ENCODE data around the gene TTC27. TPM values are rescaled to one million over a fixed set of nuclear protein-coding genes. Genes with fewer than 3 reads are reported as not detected.
"Not testable (repeated sequence)": the region's sequence is repeated elsewhere in the genome, so short reads cannot be mapped to it uniquely, and the experiment has no call there.

The TTC27 gene
- polyA plus RNA-seq, 1 donor from 2014 or later, result 11.1 TPM

DNA sequence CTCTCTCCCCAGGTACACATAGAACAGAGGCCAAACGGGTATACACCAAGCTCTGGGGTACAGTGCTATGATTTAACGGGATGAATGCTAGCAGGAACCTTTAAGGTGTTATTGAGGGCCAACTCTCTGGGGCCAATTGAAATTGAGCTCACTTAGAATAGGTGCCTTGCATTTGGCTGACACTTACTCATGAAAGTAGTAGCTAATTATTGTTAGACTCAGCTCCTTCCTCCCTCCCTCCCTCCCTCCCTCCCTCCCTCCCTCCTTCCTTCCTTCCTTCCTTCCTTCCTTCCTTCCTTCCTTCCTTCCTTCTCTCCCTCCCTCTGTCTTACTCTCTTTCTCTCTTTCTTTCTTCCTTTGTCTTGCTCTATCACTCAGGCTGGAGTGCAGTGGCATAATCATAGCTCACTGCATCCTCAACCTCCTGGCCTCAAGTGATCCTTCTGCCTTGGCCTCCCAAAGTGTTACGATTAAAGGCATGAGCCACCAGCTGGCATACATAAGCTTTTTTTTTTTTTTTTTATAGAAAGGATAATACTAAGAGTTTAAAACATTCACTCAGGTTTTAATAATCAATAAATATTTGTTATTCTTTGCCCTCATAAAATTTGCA, 95.7 kb downstream of the TTC27 start:
- no peak overlapping the region for H2AFZ ChIP-seq (ENCODE audit: low read depth, low read length)
- no peak overlapping the region for H3K4me3 ChIP-seq (ENCODE audit: low read length)
- TF ChIP-seq EZH2 (IDR thresholded peaks at IDR 0.05; ENCODE audit: borderline replicate concordance, insufficient read depth, low read length, poor library complexity, severe bottlenecking) (no peak), SMC3 (conservative IDR thresholded peaks at IDR 0.05; ENCODE audit: poor library complexity) (no peak), MXI1 (conservative IDR thresholded peaks at IDR 0.05; ENCODE audit: poor library complexity, severe bottlenecking) (no peak), RAD21 (conservative IDR thresholded peaks at IDR 0.05) (no peak), TAF1 (IDR thresholded peaks at IDR 0.05; ENCODE audit: low read depth) (no peak), POLR2AphosphoS5 (IDR thresholded peaks at IDR 0.05) (no peak), EP300 (conservative IDR thresholded peaks at IDR 0.05; ENCODE audit: poor library complexity, severe bottlenecking) (no peak)
- TF ChIP-seq, protein P1, sequence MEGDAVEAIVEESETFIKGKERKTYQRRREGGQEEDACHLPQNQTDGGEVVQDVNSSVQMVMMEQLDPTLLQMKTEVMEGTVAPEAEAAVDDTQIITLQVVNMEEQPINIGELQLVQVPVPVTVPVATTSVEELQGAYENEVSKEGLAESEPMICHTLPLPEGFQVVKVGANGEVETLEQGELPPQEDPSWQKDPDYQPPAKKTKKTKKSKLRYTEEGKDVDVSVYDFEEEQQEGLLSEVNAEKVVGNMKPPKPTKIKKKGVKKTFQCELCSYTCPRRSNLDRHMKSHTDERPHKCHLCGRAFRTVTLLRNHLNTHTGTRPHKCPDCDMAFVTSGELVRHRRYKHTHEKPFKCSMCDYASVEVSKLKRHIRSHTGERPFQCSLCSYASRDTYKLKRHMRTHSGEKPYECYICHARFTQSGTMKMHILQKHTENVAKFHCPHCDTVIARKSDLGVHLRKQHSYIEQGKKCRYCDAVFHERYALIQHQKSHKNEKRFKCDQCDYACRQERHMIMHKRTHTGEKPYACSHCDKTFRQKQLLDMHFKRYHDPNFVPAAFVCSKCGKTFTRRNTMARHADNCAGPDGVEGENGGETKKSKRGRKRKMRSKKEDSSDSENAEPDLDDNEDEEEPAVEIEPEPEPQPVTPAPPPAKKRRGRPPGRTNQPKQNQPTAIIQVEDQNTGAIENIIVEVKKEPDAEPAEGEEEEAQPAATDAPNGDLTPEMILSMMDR (IDR thresholded peaks at IDR 0.05; ENCODE audit: poor library complexity, severe bottlenecking), result no peak
- TF ChIP-seq, protein P2, sequence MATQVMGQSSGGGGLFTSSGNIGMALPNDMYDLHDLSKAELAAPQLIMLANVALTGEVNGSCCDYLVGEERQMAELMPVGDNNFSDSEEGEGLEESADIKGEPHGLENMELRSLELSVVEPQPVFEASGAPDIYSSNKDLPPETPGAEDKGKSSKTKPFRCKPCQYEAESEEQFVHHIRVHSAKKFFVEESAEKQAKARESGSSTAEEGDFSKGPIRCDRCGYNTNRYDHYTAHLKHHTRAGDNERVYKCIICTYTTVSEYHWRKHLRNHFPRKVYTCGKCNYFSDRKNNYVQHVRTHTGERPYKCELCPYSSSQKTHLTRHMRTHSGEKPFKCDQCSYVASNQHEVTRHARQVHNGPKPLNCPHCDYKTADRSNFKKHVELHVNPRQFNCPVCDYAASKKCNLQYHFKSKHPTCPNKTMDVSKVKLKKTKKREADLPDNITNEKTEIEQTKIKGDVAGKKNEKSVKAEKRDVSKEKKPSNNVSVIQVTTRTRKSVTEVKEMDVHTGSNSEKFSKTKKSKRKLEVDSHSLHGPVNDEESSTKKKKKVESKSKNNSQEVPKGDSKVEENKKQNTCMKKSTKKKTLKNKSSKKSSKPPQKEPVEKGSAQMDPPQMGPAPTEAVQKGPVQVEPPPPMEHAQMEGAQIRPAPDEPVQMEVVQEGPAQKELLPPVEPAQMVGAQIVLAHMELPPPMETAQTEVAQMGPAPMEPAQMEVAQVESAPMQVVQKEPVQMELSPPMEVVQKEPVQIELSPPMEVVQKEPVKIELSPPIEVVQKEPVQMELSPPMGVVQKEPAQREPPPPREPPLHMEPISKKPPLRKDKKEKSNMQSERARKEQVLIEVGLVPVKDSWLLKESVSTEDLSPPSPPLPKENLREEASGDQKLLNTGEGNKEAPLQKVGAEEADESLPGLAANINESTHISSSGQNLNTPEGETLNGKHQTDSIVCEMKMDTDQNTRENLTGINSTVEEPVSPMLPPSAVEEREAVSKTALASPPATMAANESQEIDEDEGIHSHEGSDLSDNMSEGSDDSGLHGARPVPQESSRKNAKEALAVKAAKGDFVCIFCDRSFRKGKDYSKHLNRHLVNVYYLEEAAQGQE (IDR thresholded peaks at IDR 0.05; ENCODE audit: borderline replicate concordance), result no peak
- no peaks in the 10 kb centered on the region for H3K36me3 ChIP-seq (ENCODE audit: insufficient read depth, low read length)
- no peak overlapping the region for H3K4me2 ChIP-seq (ENCODE audit: low read length)
- no peaks in the 10 kb centered on the region for H3F3A ChIP-seq (ENCODE audit: insufficient read depth, low read length, poor library complexity, severe bottlenecking)
- H3K9me3 ChIP-seq (ENCODE audit: low read length), result no peaks in the 10 kb centered on the region
- H3K79me2 ChIP-seq (replicated peaks; ENCODE audit: insufficient read depth, low read length), result no peaks in the 10 kb centered on the region
- H3K9me2 ChIP-seq (ENCODE audit: insufficient read depth, low read length), result no peaks in the 10 kb centered on the region
- no peak overlapping the region for H3K9ac ChIP-seq (ENCODE audit: low read length)
- H4K20me1 ChIP-seq (ENCODE audit: insufficient read depth), result no peaks in the 10 kb centered on the region
- H3K27me3 ChIP-seq (ENCODE audit: insufficient read depth, low read depth, low read length), result no peaks in the 10 kb centered on the region
- no peak overlapping the region for H3K27ac ChIP-seq (ENCODE audit: low read length)

DNA sequence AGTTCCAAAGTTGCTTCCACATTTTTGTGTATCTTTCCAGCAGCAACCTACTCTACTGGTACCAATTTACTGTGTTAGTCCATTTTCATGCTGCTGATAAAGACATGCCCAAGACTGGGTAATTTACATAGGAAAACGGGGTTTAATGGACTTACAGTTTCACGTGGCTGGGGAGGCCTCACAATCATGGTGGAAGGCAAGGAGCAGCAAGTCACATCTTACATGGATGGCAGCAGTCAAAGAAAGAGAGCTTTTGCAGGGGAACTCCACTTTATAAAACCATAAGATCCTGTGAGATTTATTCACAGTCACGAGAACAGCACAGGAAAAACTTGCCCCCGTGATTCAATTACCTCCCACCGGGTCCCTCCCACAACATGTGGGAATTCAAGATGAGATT, 98.8 kb downstream of the TTC27 start:
- H3K4me2 ChIP-seq (ENCODE audit: low read length); H3K4me3 ChIP-seq (ENCODE audit: low read length): not testable (repeated sequence)

GRCh38 chr2:32727157-32727556, 99.3 kb downstream of the TTC27 start:
- Histone ChIP-seq H3K4me3 (ENCODE audit: low read length) (no peak overlapping the region), H3K27me3 (ENCODE audit: insufficient read depth, low read depth, low read length) (no peaks in the 10 kb centered on the region), H3K9ac (ENCODE audit: low read length) (no peak overlapping the region), H3K27ac (ENCODE audit: low read length) (no peak overlapping the region), H3K9me2 (ENCODE audit: insufficient read depth, low read length) (no peaks in the 10 kb centered on the region), H3K4me2 (ENCODE audit: low read length) (no peak overlapping the region), H3K36me3 (ENCODE audit: insufficient read depth, low read length) (no peaks in the 10 kb centered on the region), H2AFZ (ENCODE audit: low read depth, low read length) (no peak overlapping the region), H4K20me1 (ENCODE audit: insufficient read depth) (no peaks in the 10 kb centered on the region), H3K9me3 (ENCODE audit: low read length) (no peaks in the 10 kb centered on the region), H3F3A (ENCODE audit: insufficient read depth, low read length, poor library complexity, severe bottlenecking) (no peaks in the 10 kb centered on the region), H3K79me2 (replicated peaks; ENCODE audit: insufficient read depth, low read length) (no peaks in the 10 kb centered on the region)
- TF ChIP-seq SMC3 (conservative IDR thresholded peaks at IDR 0.05; ENCODE audit: poor library complexity), result no peak
- no peak for TF ChIP-seq EZH2 (IDR thresholded peaks at IDR 0.05; ENCODE audit: borderline replicate concordance, insufficient read depth, low read length, poor library complexity, severe bottlenecking)
- TF ChIP-seq, protein P2 (IDR thresholded peaks at IDR 0.05; ENCODE audit: borderline replicate concordance), result no peak
- TF ChIP-seq EP300 (conservative IDR thresholded peaks at IDR 0.05; ENCODE audit: poor library complexity, severe bottlenecking), result no peak
- no peak for TF ChIP-seq MXI1 (conservative IDR thresholded peaks at IDR 0.05; ENCODE audit: poor library complexity, severe bottlenecking)
- no peak for TF ChIP-seq TAF1 (IDR thresholded peaks at IDR 0.05; ENCODE audit: low read depth)
- TF ChIP-seq, protein P1 (IDR thresholded peaks at IDR 0.05; ENCODE audit: poor library complexity, severe bottlenecking), result no peak
- no peak for TF ChIP-seq RAD21 (conservative IDR thresholded peaks at IDR 0.05)
- TF ChIP-seq POLR2AphosphoS5 (IDR thresholded peaks at IDR 0.05), result no peak

More for the DNA sequence above, 98.8 kb downstream of the TTC27 start:
- H3K36me3 ChIP-seq (ENCODE audit: insufficient read depth, low read length); H3K9me2 ChIP-seq (ENCODE audit: insufficient read depth, low read length); H3K27me3 ChIP-seq (ENCODE audit: insufficient read depth, low read depth, low read length); H3K9ac ChIP-seq (ENCODE audit: low read length); H3K9me3 ChIP-seq (ENCODE audit: low read length); H3K79me2 ChIP-seq (replicated peaks; ENCODE audit: insufficient read depth, low read length); H4K20me1 ChIP-seq (ENCODE audit: insufficient read depth); H3K27ac ChIP-seq (ENCODE audit: low read length); H3F3A ChIP-seq (ENCODE audit: insufficient read depth, low read length, poor library complexity, severe bottlenecking); H2AFZ ChIP-seq (ENCODE audit: low read depth, low read length): not testable (repeated sequence)

All from neural cell (in vitro differentiated cells).